OCI-LY7 (cell line): ENCODE data around the gene NSD2. TPM values are rescaled to one million over a fixed set of nuclear protein-coding genes. Genes with fewer than 3 reads are reported as not detected.
"Not testable (repeated sequence)": the region's sequence is repeated elsewhere in the genome, so short reads cannot be mapped to it uniquely, and the experiment has no call there.

ENCODE experiments used
- BruUV-seq: library from RNA; stranded (reverse); fragments of 400-500 nt; replicated peaks from 2 replicates; lab custom pipeline; 2021; lab: Mats Ljungman, UMichigan
- CTCF ChIA-PET: fragments of 300-600 bp; sonication (Branson Sonifier 250); formaldehyde crosslinking; loops from one replicate; lab custom pipeline; 2022; ENCODE audit warnings: antibody characterized with exemption; ENCODE audit not compliant: unreplicated experiment; lab: Charles Lee
- POLR2A ChIA-PET: fragments of 300-600 bp; sonication (Branson Sonifier 250); formaldehyde crosslinking; loops from one replicate; lab custom pipeline; 2022; ENCODE audit warnings: antibody characterized with exemption; lab: Charles Lee
- DNase-seq: peaks from one replicate; pipeline ENCODE4 v3.0.0-alpha.2; 2015; ENCODE audit warnings: low spot score
- H2AFZ ChIP-seq: fragments of 200-600 bp; sonication (generic), shearing (Covaris generic); 2 replicates; pipeline ENCODE4 v1.6.1; 2014; ENCODE audit warnings: mild to moderate bottlenecking, antibody characterized with exemption, low read length, moderate library complexity
- H3K27ac ChIP-seq: fragments of 200-600 bp; sonication (generic); 2 replicates; pipeline ENCODE4 v1.5.1; 2014; ENCODE audit warnings: mixed run types, low read depth, mild to moderate bottlenecking, moderate library complexity, low read length, inconsistent platforms; ENCODE audit not compliant: poor library complexity, severe bottlenecking
- H3K36me3 ChIP-seq: fragments of 200-600 bp; sonication (generic); 2 replicates; pipeline ENCODE4 v1.6.1; 2014; ENCODE audit warnings: mild to moderate bottlenecking, antibody characterized with exemption, low read length, moderate library complexity, mixed read lengths; ENCODE audit not compliant: insufficient read depth
- H3K4me1 ChIP-seq: fragments of 200-600 bp; sonication (generic); 2 replicates; pipeline ENCODE4 v1.5.1; 2014; ENCODE audit warnings: mild to moderate bottlenecking, low read length; ENCODE audit not compliant: insufficient read depth, poor library complexity, severe bottlenecking
- H3K4me2 ChIP-seq: fragments of 200-600 bp; sonication (generic); 2 replicates; pipeline ENCODE4 v1.6.1; 2014; ENCODE audit warnings: mild to moderate bottlenecking, low read length
- H3K4me3 ChIP-seq: fragments of 200-600 bp; sonication (generic); 2 replicates; pipeline ENCODE4 v1.5.1; 2014; ENCODE audit warnings: mild to moderate bottlenecking, low read depth, low read length; ENCODE audit not compliant: poor library complexity, severe bottlenecking
- H3K79me2 ChIP-seq: fragments of 200-600 bp; sonication (generic); 2 replicates; pipeline ENCODE4 v1.6.1; 2016; ENCODE audit warnings: low read depth, mild to moderate bottlenecking, low read length, moderate library complexity, mixed read lengths; ENCODE audit not compliant: insufficient read depth
- H3K9me2 ChIP-seq: fragments of 200-600 bp; sonication (generic); 2 replicates; pipeline ENCODE4 v1.6.1; 2016; ENCODE audit warnings: mild to moderate bottlenecking, low read length, mixed read lengths; ENCODE audit not compliant: insufficient read depth
- H3K9me3 ChIP-seq: fragments of 200-600 bp; sonication (generic); 2 replicates; pipeline ENCODE4 v1.6.1; 2014; ENCODE audit warnings: mild to moderate bottlenecking, mixed run types, low read length, mixed read lengths
- H4K20me1 ChIP-seq: fragments of 200-600 bp; sonication (generic); 2 replicates; pipeline ENCODE4 v1.6.1; 2014; ENCODE audit warnings: mild to moderate bottlenecking, antibody characterized with exemption, low read length, moderate library complexity, mixed read lengths; ENCODE audit not compliant: insufficient read depth
- EZH2phosphoT487 ChIP-seq: fragments of 200-600 bp; sonication (generic); IDR thresholded peaks from 2 replicates; pipeline ENCODE4 v1.6.1; 2018; ENCODE audit warnings: low read depth, borderline replicate concordance, mild to moderate bottlenecking, mixed run types, antibody characterized with exemption, low read length, moderate library complexity, mixed read lengths
- intact Hi-C: fragments of 100-400 bp; cut with micrococcal nuclease; formaldehyde crosslinking; loops from one replicate; pipeline ENCODE4 v1.10.0; 2022; ENCODE audit not compliant: unreplicated experiment
- total RNA-seq, 2 experiments: library from RNA; depleted of rRNA in 1 of 2; stranded (reverse); fragments of >200 nt in 1 of 2; shearing (Covaris generic) in 1 of 2; gene quantifications; 2 replicates each; pipeline ENCODE4 v1.2.3, GENCODE V29; 2014 to 2022
- TF ChIP-seq, protein P1 (sequence below): fragments of 200-600 bp; sonication (generic); conservative IDR thresholded peaks from 2 replicates; pipeline ENCODE4 v1.5.1; 2014; ENCODE audit warnings: mild to moderate bottlenecking, antibody characterized with exemption, low read length, moderate library complexity, mixed read lengths

NSD2 gene
- total RNA-seq, 2 experiments from 2014 or later, result 169 to 329 TPM

DNA sequence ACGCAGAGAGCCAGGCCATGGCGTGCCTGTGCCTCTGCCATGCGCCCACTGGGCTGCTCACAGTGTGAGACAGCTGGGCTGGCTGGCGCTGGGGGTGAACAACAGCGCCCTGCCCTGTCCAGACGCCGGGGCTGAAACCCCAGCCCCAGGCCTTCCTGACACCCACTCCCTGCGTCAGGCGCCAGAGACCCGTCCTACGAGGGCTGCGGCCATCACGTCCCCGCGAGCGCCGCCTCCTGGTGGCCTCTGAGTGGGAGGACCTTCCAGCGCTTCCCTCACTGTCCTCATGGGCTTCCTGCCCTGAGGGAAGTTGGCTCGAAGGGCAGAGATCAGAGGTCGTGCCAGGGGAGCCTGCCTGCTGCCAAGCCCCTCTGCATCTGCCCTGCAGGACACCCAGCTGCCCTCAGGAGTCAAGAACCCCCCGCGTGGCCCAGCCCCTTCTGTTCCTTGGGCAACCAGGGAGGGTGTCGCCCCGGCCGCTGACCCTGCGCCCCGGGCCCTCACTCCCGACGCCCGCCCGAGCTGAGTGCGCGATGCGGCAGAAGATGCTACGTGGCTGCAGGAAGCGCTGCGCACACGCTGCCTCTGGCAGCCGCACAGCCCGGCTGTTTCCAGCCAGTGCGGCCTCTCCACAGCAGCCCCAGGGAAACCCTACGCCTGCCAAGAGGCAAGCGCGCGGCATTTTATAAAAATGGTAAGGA, 121.4 kb downstream of the NSD2 start:
- Histone ChIP-seq H3K4me2 (no peak overlapping the region), H3K9me2 (no peaks in the 10 kb centered on the region), H3K27ac (no peak overlapping the region), H3K79me2 (peaks cover 37% of the 10 kb centered on the region), H3K4me1 (no peaks in the 10 kb centered on the region), H3K9me3 (peaks cover 16% of the 10 kb centered on the region), H4K20me1 (no peaks in the 10 kb centered on the region), H3K36me3 (peaks cover 74% of the 10 kb centered on the region), H2AFZ (no peak overlapping the region), H3K4me3 (no peak overlapping the region)
- ChIA-PET CTCF (no interaction called here), POLR2A (no interaction called here)
- no peak for DNase-seq
- no TSS peak for BruUV-seq
- no peak for TF ChIP-seq EZH2phosphoT487
- TF ChIP-seq, protein P1, sequence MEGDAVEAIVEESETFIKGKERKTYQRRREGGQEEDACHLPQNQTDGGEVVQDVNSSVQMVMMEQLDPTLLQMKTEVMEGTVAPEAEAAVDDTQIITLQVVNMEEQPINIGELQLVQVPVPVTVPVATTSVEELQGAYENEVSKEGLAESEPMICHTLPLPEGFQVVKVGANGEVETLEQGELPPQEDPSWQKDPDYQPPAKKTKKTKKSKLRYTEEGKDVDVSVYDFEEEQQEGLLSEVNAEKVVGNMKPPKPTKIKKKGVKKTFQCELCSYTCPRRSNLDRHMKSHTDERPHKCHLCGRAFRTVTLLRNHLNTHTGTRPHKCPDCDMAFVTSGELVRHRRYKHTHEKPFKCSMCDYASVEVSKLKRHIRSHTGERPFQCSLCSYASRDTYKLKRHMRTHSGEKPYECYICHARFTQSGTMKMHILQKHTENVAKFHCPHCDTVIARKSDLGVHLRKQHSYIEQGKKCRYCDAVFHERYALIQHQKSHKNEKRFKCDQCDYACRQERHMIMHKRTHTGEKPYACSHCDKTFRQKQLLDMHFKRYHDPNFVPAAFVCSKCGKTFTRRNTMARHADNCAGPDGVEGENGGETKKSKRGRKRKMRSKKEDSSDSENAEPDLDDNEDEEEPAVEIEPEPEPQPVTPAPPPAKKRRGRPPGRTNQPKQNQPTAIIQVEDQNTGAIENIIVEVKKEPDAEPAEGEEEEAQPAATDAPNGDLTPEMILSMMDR, result no peak
- intact Hi-C loops, result no loop called here

DNA sequence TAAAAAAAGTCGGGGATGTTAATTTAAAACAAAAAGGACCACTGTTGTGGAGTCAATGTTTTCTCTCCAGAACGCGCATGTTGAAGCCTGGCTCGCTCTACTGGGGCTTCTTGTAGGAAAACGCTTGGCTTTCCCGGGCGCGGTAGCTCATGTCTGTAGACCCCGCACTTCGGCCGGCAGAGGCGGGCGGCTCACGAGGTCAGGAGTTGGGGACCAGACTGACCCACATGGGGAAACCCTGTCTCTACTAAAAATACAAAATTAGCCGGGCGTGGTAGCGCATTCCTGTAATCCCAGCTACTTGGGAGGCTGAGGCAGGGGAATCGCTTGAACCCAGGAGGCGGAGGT, 122.0 kb downstream of the NSD2 start:
- no peak for DNase-seq

DNA sequence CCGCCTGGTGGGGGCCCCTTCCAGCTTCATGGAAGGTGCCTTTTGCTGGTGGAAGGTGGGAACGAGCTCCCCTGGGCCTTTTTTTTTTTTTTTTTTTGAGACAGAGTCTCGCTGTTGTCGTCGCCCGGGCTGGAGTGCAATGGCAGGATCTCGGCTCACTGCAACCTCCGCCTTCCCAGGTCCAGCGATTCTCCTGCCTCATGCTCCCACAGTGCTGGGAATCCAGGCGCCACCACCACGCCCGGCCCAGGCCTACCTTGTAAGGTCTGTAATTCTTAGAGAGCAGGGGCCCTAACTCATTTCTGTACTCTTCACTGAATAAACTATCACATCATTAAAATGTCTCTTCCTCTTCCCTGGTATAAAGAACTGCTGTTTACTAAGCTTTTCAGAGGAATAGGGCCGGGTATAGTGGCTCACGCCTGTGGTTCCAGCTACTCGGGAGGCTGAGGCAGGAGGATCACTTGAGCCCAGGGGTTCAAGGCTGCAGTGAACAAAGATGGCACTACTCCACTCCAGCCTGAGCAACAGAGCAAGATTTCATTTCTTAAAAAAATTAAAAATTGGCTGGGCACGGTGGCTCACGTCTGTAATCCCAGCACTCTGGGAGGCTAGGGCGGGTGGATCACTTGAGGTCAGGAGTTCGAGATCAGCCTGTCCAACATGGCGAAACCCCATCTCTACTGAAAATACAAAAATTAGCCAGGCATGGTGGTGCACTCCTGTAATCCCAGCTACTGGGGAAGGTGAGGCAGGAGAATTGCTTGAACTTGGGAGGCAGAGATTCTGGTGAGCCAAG, 122.7 kb downstream of the NSD2 start:
- CTCF ChIA-PET, intact Hi-C loops, H3K4me3 ChIP-seq, H3K27ac ChIP-seq, H4K20me1 ChIP-seq, H2AFZ ChIP-seq, H3K4me1 ChIP-seq, BruUV-seq, H3K4me2 ChIP-seq, DNase-seq, H3K9me2 ChIP-seq: not testable (repeated sequence)
- Histone ChIP-seq H3K36me3 (peaks cover 75% of the 10 kb centered on the region), H3K79me2 (peaks cover 50% of the 10 kb centered on the region), H3K9me3 (peaks cover 27% of the 10 kb centered on the region)
- POLR2A ChIA-PET, result interaction anchor here (0.7 kb wide), 1 partner anchor 175 kb away, joined by 5 read pairs; no protein-coding TSS in a partner anchor

More for the DNA sequence above, 122.0 kb downstream of the NSD2 start:
- Histone ChIP-seq H3K9me2 (no peaks in the 10 kb centered on the region), H3K9me3 (peaks cover 21% of the 10 kb centered on the region), H3K4me1 (no peaks in the 10 kb centered on the region), H4K20me1 (no peaks in the 10 kb centered on the region), H3K36me3 (peaks cover 74% of the 10 kb centered on the region), H3K4me3 (no peak overlapping the region), H3K27ac (no peak overlapping the region), H3K4me2 (no peak overlapping the region), H3K79me2 (peaks cover 42% of the 10 kb centered on the region), H2AFZ (no peak overlapping the region)
- TF ChIP-seq, protein P1, result no peak
- TF ChIP-seq EZH2phosphoT487, result no peak
- ChIA-PET POLR2A (no interaction called here), CTCF (no interaction called here)
- intact Hi-C loops, result no loop called here
- BruUV-seq, result no TSS peak
